Stimulated activated CD4-positive, alpha-beta T cell treated with anti-CD3 and anti-CD28 coated beads, Interleukin-4, amount 100 ng/mL, for 4 hours (primary cell): ENCODE results near the gene NGDN.
"Not testable (repeated sequence)": the region's sequence is repeated elsewhere in the genome, so short reads cannot be mapped to it uniquely, and the experiment has no call there.

Experiments
- DNase-seq, 2 experiments: peaks; one replicate each; pipeline ENCODE4 v3.0.0-alpha.2; 2020

Gene NGDN

GRCh38 chr14:23469127-23469905, at the start of gene NGDN:
Gene NGDN, plus strand, starts transcription at chr14:23469703. Its CDS starts 13 bp downstream, at chr14:23469716.
- peak; percentile 83 to 92 for DNase-seq

- DNase-seq, result no peak
These were observed 47.9 kb upstream of the NGDN start for GRCh38 chr14:23421594-23421993.

GRCh38 chr14:23423657-23424056, 45.8 kb upstream of the NGDN start:
- DNase-seq, result no peak

- no peak for DNase-seq
These were observed 44.3 kb upstream of the NGDN start for GRCh38 chr14:23425169-23425568.

- not testable (repeated sequence) for DNase-seq
These were observed 43.7 kb upstream of the NGDN start for GRCh38 chr14:23425798-23426197.

- no peak for DNase-seq
These were observed 40.6 kb upstream of the NGDN start for GRCh38 chr14:23428686-23429495.

- no peak for DNase-seq
These were observed 39.3 kb upstream of the NGDN start for GRCh38 chr14:23430016-23430722.

GRCh38 chr14:23430723-23431085, 38.8 kb upstream of the NGDN start:
- no peak for DNase-seq

- DNase-seq, result no peak
These were observed 38.0 kb upstream of the NGDN start for GRCh38 chr14:23431486-23431885.

- DNase-seq, result no peak
These were observed 37.2 kb upstream of the NGDN start for GRCh38 chr14:23432102-23432925.

GRCh38 chr14:23432946-23433345, 36.6 kb upstream of the NGDN start:
- no peak for DNase-seq

GRCh38 chr14:23433457-23433856, 36.0 kb upstream of the NGDN start:
- no peak for DNase-seq

GRCh38 chr14:23434488-23435222, 34.8 kb upstream of the NGDN start:
- no peak for DNase-seq

GRCh38 chr14:23435543-23436326, 33.8 kb upstream of the NGDN start, which contains the start of gene MYH7:
Gene MYH7, minus strand, starts transcription at chr14:23435660. Its CDS starts 1,928 bp downstream, at chr14:23433732.
- DNase-seq, result no peak

GRCh38 chr14:23436327-23437132, 33.0 kb upstream of the NGDN start:
- no peak for DNase-seq

- DNase-seq, result no peak
These were observed 32.1 kb upstream of the NGDN start for GRCh38 chr14:23437133-23438100.

GRCh38 chr14:23438101-23438971, 31.2 kb upstream of the NGDN start:
- DNase-seq, result no peak
